GM21526 (cell line): ENCODE results near the gene MACC1.
"Not testable (repeated sequence)": the region's sequence is repeated elsewhere in the genome, so short reads cannot be mapped to it uniquely, and the experiment has no call there.

Experiments
- ATAC-seq: cut with Tn5 transposase; IDR thresholded peaks from one replicate; pipeline ENCODE4 v1.9.1; 2021; ENCODE audit warnings: moderate library complexity; ENCODE audit not compliant: unreplicated experiment, low FRiP score

MACC1 gene

GRCh38 chr7:20140291-20141001 lies 76.7 kb downstream of the MACC1 start:
- no peak for ATAC-seq

- no peak for ATAC-seq
Observed at GRCh38 chr7:20136647-20137046, 80.5 kb downstream of the MACC1 start.

GRCh38 chr7:20133803-20134202 lies 83.4 kb downstream of the MACC1 start:
- ATAC-seq = no peak

GRCh38 chr7:20132585-20132984 lies 84.6 kb downstream of the MACC1 start:
- no peak for ATAC-seq

- ATAC-seq = no peak
Observed at GRCh38 chr7:20131776-20132175, 85.4 kb downstream of the MACC1 start.

GRCh38 chr7:20129920-20130319 lies 87.3 kb downstream of the MACC1 start:
- no peak for ATAC-seq

GRCh38 chr7:20128001-20128400 lies 89.2 kb downstream of the MACC1 start:
- no peak for ATAC-seq

- not testable (repeated sequence) for ATAC-seq
Observed at GRCh38 chr7:20126060-20126459, 91.1 kb downstream of the MACC1 start.

- not testable (repeated sequence) for ATAC-seq
Observed at GRCh38 chr7:20124087-20124486, 93.1 kb downstream of the MACC1 start.

GRCh38 chr7:20122653-20123316 lies 94.4 kb downstream of the MACC1 start:
- ATAC-seq = not testable (repeated sequence)

- ATAC-seq = no peak
Observed at GRCh38 chr7:20122073-20122472, 95.1 kb downstream of the MACC1 start.

- no peak for ATAC-seq
Observed at GRCh38 chr7:20121404-20121803, 95.8 kb downstream of the MACC1 start.

- not testable (repeated sequence) for ATAC-seq
Observed at GRCh38 chr7:20120611-20121168, 96.5 kb downstream of the MACC1 start.

- ATAC-seq = no peak
Observed at GRCh38 chr7:20116869-20117268, 100.3 kb downstream of the MACC1 start.

GRCh38 chr7:20114468-20114867 lies 102.7 kb downstream of the MACC1 start:
- ATAC-seq = peak; percentile 91

GRCh38 chr7:20113427-20114027 lies 103.7 kb downstream of the MACC1 start:
- peak; percentile 93 for ATAC-seq

GRCh38 chr7:20112696-20113095 lies 104.5 kb downstream of the MACC1 start:
- ATAC-seq = no peak

- no peak for ATAC-seq
Observed at GRCh38 chr7:20111821-20112542, 105.2 kb downstream of the MACC1 start.

- no peak for ATAC-seq
Observed at GRCh38 chr7:20107582-20107981, 109.6 kb downstream of the MACC1 start.

- ATAC-seq = no peak
Observed at GRCh38 chr7:20104696-20105095, 112.5 kb downstream of the MACC1 start.

GRCh38 chr7:20102982-20103381 lies 114.2 kb downstream of the MACC1 start:
- ATAC-seq = no peak
